Epithelial cell of proximal tubule (primary cell): Measurements from ENCODE around the gene MYL12B. TPM values are rescaled to one million over a fixed set of nuclear protein-coding genes. Genes with fewer than 3 reads are reported as not detected.

Experiments
- DNase-seq: peaks from one replicate; pipeline ENCODE4 v3.0.0-alpha.2; 2011; ENCODE audit warnings: low read depth
- H3K4me3 ChIP-seq: 2 replicates; pipeline ENCODE4 v1.5.1; 2011; ENCODE audit warnings: low read depth, mild to moderate bottlenecking, low read length
- total RNA-seq: library from RNA; depleted of rRNA; stranded (reverse); fragments of >200 nt; gene quantifications from 2 replicates; pipeline ENCODE4 v1.2.3, GENCODE V29; 2015
- TF ChIP-seq, protein P1 (sequence below): conservative IDR thresholded peaks from 2 replicates; pipeline ENCODE4 v1.5.1; 2012; ENCODE audit warnings: low read depth, mild to moderate bottlenecking, low read length

MYL12B gene
- total RNA-seq, 1 donor from 2014 or later, result 563 TPM

DNA sequence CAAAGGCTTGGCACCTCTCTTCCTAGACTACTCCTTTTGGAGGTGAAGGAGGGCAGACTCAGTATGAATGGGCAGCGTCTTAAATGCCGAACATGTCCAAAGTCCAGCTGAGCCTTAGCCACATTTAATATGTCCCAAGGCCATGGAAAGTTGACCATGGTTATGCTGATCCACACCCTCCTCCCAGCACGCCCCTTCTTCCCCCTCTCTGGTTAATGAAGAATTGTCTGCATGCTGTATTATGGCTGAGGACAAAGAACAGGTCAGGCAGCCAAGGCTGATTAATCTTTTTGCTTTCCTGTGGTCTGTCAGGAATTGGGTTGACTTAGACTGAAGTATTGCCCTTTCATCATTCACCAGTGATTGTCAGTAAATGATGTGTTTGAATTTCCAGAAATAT, 36.3 kb upstream of the MYL12B start:
- H3K4me3 ChIP-seq, result no peak overlapping the region
- no peak for DNase-seq
- TF ChIP-seq, protein P1, sequence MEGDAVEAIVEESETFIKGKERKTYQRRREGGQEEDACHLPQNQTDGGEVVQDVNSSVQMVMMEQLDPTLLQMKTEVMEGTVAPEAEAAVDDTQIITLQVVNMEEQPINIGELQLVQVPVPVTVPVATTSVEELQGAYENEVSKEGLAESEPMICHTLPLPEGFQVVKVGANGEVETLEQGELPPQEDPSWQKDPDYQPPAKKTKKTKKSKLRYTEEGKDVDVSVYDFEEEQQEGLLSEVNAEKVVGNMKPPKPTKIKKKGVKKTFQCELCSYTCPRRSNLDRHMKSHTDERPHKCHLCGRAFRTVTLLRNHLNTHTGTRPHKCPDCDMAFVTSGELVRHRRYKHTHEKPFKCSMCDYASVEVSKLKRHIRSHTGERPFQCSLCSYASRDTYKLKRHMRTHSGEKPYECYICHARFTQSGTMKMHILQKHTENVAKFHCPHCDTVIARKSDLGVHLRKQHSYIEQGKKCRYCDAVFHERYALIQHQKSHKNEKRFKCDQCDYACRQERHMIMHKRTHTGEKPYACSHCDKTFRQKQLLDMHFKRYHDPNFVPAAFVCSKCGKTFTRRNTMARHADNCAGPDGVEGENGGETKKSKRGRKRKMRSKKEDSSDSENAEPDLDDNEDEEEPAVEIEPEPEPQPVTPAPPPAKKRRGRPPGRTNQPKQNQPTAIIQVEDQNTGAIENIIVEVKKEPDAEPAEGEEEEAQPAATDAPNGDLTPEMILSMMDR, result no peak

DNA sequence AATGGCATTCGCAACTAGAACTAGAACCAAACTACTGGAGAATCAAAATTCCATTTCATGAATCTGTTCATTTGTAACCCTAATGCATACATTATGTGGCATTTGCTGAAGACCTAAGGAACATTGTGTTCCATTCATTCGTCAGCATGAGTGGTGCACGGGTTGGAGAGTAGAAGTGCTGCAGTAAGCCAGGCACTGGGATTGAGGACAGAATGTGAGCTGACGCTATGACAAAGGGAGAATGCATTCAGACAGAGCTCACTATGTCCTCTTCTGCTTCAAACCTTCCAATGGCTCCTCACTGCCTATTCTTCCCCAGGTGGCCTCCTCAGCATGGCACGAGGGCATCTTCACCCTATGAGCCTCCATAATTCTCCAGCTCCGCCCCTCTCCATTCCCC, 35.9 kb upstream of the MYL12B start:
- no peak overlapping the region for H3K4me3 ChIP-seq
- TF ChIP-seq, protein P1, result no peak
- DNase-seq, result no peak

GRCh38 chr18:3230401-3231334, 31.3 kb upstream of the MYL12B start:
- TF ChIP-seq, protein P1, result no peak
- no peak overlapping the region for H3K4me3 ChIP-seq
- no peak for DNase-seq

DNA sequence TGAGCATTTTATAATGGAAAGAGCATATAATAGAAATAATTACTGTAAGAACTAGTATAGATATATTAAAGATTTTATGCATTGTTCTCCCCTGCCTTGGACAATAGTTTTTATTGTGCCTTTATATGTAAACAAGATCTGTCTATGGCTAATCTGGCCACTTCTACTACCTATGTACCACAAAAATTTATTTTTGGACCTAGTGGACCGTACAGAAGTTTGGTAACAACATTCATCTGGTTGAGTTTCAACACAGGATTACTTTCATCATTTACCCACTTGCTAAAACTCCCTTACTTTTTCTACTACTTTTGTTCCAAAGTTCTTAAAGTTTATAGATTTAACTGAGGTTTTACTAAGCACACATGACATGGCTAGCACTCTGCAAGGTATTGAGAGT, 28.9 kb upstream of the MYL12B start:
- no peak for DNase-seq
- TF ChIP-seq, protein P1, result no peak

DNA sequence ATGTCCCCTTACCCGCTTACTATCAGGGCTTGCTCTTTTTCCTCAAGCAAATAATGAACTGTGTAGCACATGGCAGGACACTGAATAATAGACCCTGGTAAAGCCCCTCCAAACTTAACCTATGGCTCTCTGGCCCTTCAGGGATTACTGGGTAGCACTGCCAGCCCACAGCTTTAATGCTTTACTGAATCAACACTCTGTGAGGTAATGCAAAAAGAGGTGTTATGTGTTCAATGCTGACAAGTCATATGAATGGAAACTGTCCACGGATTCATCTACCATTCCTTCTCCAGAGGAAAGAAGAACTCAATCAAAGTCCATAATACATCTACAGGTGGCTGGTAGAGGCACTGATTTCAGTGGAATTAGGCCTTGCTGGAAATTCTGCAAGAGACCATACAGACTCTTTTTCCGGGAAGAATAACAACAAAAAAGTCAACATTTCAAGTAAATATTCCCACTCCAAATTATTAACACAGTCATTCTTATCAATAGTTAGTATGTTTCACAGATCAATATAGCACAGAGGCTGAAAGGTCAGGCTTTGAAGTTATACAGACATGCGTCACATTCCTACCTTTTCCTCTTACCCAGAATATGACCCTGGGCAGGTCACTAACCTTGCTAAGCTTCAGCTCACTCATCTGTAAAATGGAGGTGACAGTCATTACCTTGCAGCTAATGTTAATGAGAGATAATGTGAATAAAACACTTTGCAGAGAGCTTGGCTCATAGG, 28.3 kb upstream of the MYL12B start:
- DNase-seq, result no peak
- TF ChIP-seq, protein P1, result no peak
- H3K4me3 ChIP-seq, result no peak overlapping the region

More for the DNA sequence above, 28.9 kb upstream of the MYL12B start:
- no peak overlapping the region for H3K4me3 ChIP-seq

- TF ChIP-seq, protein P1, result no peak
- H3K4me3 ChIP-seq, result no peak overlapping the region
- DNase-seq, result no peak
Observed at GRCh38 chr18:3234457-3234856, 27.5 kb upstream of the MYL12B start.
